HFF-Myc (cell line): ENCODE measurements around the gene AACS.
"Not testable (repeated sequence)": the region's sequence is repeated elsewhere in the genome, so short reads cannot be mapped to it uniquely, and the experiment has no call there.

Experiments
- DNase-seq: peaks from one replicate; pipeline ENCODE4 v3.0.0-alpha.2; 2011; ENCODE audit warnings: low read depth; ENCODE audit errors: extremely low read depth
- H3K4me3 ChIP-seq: replicated peaks from 2 replicates; pipeline ENCODE4 v1.5.1; 2011; ENCODE audit warnings: low read depth, mild to moderate bottlenecking, control low read depth, low read length
- TF ChIP-seq, protein P1 (sequence below): IDR thresholded peaks from 2 replicates; pipeline ENCODE4 v1.5.1; 2012; ENCODE audit warnings: mild to moderate bottlenecking, low read depth, low read length, control low read depth; ENCODE audit errors: missing control alignments

Gene AACS

DNA sequence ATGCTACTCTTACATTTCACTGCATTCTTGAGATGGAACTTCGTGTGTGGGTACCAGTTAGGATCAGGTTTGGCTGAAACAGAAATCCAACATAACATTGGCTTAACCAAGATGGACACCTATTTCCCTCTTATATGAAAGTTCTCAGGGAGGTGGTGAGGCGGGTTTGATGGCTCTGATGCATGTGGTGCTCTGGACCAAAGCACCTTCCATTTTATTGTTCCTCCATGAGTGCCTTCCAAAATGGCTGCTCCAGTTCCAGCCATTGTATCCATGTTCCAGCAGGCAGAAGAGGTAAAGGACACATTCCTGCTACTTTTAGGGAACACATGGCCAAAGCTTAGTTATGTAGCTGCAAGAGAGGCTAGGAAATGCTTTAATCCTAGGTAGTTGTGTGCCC, 42.2 kb upstream of the AACS start:
- no peak overlapping the region for H3K4me3 ChIP-seq
- DNase-seq, result no peak
- TF ChIP-seq, protein P1, sequence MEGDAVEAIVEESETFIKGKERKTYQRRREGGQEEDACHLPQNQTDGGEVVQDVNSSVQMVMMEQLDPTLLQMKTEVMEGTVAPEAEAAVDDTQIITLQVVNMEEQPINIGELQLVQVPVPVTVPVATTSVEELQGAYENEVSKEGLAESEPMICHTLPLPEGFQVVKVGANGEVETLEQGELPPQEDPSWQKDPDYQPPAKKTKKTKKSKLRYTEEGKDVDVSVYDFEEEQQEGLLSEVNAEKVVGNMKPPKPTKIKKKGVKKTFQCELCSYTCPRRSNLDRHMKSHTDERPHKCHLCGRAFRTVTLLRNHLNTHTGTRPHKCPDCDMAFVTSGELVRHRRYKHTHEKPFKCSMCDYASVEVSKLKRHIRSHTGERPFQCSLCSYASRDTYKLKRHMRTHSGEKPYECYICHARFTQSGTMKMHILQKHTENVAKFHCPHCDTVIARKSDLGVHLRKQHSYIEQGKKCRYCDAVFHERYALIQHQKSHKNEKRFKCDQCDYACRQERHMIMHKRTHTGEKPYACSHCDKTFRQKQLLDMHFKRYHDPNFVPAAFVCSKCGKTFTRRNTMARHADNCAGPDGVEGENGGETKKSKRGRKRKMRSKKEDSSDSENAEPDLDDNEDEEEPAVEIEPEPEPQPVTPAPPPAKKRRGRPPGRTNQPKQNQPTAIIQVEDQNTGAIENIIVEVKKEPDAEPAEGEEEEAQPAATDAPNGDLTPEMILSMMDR, result no peak

DNA sequence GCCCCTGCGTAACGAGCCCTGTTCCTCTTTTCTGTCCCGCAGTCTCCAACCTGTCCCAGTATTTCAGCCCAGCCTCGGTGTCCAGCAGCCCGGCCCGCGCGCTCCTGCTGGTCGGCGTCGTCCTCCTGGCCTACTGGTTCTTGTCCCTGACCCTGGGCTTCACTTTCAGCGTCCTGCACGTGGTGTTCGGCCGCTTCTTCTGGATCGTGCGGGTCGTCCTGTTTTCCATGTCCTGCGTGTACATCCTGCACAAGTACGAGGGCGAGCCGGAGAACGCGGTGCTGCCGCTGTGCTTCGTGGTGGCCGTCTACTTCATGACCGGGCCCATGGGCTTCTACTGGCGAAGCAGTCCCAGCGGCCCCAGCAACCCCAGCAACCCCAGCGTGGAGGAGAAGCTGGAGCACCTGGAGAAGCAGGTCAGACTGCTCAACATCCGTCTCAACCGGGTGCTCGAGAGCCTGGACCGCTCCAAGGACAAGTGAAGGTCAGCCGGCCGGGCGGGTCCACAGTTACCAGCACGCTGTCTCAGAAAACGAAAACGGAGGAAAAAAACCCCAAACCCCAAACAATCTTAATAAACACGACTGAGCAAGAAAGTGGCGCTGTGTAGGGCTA, 40.2 kb upstream of the AACS start:
- TF ChIP-seq, protein P1, result no peak
- DNase-seq, result no peak
- H3K4me3 ChIP-seq, result no peak overlapping the region

DNA sequence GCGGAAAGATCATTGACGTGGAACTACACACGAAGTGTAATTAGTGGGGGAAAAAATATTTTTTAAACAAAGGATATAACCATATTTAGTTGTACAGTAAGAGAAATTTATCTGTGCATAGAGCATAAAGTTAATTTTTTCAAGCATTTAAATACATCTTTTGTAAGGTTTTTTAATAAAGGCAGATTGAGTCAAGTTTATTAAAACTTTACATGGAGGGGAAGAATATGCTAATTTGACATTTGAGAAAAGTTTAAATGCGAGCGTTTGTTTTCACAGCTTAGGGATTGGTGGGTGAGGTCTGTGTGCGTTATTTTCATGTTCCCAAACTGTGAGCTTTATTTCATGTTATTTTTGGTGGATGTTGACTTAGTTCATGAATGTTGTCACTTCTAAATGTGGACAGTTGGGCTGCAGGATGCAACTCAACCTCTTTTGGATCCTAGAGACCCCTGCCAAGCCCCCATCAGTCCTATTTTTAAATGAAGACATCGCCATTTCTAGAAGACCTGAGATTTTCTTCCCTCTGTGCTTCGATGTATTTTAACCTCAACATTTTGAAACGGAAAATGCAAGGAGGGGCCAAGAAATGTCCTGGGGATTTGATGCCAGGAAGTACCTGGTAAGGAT, 39.5 kb upstream of the AACS start:
- no peak overlapping the region for H3K4me3 ChIP-seq
- no peak for DNase-seq
- TF ChIP-seq, protein P1, result no peak

DNA sequence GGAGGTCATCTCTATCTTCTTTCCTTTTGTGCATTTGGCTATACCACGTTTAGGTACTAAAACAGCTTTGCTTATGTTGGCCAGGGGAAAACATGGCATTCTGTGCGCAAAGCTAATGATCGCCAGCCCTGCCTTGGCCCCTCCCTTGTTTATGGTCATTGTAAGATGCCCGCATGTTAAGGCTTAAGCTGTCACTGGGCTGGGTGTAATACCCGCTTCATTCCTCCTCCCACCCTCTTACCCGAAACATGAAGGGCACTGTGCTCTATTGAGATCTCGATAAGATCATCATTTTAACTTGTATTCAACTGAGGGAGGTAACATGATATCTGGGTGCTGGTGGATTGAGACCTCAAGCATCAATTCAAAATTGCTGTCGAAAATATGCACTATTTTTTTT, 37.1 kb upstream of the AACS start:
- H3K4me3 ChIP-seq, result no peak overlapping the region
- no peak for DNase-seq
- TF ChIP-seq, protein P1, result no peak

DNA sequence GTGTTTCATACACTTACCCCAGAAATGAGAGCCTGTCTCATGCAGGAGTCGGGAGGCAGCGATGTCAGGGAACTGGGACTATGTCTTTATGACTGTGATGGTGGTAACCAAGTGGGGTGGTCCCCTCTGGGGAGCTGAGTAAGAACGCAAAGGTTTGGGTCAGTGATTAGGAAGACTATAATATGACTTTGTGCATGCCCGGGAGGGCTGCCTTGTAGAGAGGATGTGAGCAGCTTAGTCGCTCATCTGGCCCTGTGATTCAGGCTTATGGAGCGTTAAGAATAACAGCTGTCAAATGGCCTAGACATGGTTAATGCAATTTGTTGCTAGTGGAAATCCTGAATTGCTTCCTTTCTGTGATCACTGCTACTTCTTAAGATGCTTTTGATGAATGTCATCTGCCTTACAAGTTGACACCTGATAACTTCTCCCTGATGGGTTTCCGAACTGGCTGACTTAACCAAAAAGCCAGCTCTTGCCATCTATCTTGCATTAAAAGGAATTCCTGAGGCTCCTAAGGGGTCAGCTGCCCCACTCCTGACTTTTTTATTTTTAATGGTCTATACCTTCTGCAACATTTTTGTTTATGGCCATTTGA, 35.4 kb upstream of the AACS start:
- no peak for DNase-seq
- TF ChIP-seq, protein P1, result no peak
- H3K4me3 ChIP-seq, result no peak overlapping the region

DNA sequence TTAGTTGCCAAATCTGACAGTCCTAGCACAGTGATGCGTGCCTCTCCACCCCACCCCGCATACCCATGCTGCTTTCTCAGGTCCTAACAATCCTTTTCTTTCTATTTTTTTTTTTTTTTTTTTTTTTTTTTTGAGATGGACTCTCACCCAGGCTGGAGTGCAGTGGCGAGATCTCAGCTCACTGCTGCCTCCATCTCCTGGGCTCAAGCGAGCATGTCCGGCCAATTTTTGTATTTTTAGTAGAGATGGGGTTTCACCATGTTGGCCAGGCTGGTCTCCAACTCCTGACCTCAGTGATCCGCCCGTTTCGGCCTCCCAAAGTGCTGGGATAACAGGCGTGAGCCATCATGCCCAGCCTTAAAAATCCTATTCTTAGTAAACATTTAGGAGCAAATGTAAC, 33.8 kb upstream of the AACS start:
- H3K4me3 ChIP-seq, DNase-seq: not testable (repeated sequence)

DNA sequence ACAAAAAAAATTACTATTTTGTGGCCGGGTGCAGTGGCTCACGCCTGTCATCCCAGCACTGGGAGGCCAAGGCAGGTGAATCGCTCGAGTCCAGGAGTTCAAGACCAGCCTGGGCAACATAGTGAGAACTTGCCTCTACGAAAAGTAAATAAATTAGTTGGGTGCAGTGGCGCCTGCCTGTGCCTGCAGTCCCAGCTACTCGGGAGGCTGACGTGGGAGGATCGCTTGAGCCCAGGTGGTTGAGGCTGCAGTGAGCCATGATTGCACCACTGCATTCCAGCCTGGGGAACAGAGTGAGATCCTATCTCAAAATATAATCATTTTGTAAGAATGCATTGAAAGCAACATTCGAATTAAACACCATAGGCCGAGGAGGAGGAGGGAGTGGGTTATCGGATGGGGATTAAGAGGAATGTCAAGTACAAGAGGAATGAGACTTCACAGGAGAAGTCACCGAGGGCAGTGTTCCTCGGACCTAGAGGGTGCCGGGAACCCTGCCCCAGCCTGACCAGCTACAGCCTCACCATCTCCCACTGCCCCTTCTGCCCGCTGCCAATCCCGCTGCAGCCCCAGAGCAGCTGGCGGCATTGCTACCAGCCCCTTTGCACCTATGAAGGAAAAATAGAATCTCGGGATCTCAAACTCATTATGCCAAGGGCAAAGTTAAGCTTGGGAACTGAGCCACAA, 32.6 kb upstream of the AACS start:
- TF ChIP-seq, protein P1, result no peak
- DNase-seq, result no peak

More for the DNA sequence above, 32.6 kb upstream of the AACS start:
- H3K4me3 ChIP-seq, result no peak overlapping the region
